ENCODE data around the gene VWDE. TPM values are rescaled to one million over a fixed set of nuclear protein-coding genes. Genes with fewer than 3 reads are reported as not detected.
"Not testable (repeated sequence)": the region's sequence is repeated elsewhere in the genome, so short reads cannot be mapped to it uniquely, and the experiment has no call there.

Gene VWDE
- total RNA-seq, 2 experiments from 2014 or later, result 0.98 to 1.5 TPM

DNA sequence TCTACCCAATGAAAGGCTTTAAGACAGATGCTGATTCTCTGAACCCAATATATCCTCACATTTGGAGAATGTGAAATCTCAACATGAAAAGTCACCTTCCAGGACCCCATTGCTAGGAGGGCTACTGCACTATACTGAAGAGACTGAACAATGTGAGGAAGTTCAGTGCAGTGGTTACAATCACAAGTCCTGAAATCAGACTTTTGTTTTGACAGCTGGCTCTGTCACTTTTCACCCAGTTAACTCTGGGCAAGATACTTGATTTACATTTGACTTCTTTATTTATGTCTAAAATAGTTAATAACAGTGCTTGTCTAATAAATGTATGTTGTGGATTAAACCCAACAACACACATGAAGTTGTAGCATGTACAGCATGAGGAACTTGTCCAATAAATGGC lies 14.8 kb upstream of the VWDE start:
- Mint-ChIP-seq H3K4me3 (no peak overlapping the region), H3K4me1 (no peaks in the 10 kb centered on the region), H3K27ac (no peak overlapping the region), H3K27me3 (no peaks in the 10 kb centered on the region), H3K36me3 (no peaks in the 10 kb centered on the region), H3K9me3 (no peaks in the 10 kb centered on the region)
- no peak for DNase-seq

- Mint-ChIP-seq H3K9me3 (no peaks in the 10 kb centered on the region), H3K27me3 (no peaks in the 10 kb centered on the region), H3K4me3 (no peak overlapping the region), H3K36me3 (no peaks in the 10 kb centered on the region), H3K4me1 (peaks cover 4% of the 10 kb centered on the region), H3K27ac (no peak overlapping the region)
- DNase-seq, result no peak
Measured at GRCh38 chr7:12415072-12415471, 11.4 kb upstream of the VWDE start.

DNA sequence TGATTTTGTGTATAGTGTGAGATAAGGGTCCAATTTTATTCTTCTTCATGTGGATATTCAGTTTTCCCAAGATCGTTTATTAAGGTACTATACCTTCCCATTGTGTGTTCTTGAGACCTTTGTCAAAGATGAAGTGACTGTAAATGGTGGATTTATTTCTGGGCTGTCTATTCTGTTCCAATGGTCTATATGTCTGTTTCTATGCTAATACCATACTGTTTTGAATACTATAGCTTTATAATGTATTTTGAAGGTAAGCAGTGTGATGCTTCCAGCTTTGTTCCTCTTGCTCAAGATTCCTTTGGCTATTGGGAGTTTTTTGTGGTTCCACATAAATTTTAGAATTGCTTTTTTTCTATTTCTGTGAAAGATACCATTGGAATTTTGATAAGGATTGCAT lies 8.7 kb upstream of the VWDE start:
- DNase-seq, result no peak
- no peak overlapping the region for H3K27ac Mint-ChIP-seq
- no peak overlapping the region for H3K4me3 Mint-ChIP-seq
- H3K36me3 Mint-ChIP-seq, result no peaks in the 10 kb centered on the region
- H3K4me1 Mint-ChIP-seq, result peaks cover 4% of the 10 kb centered on the region
- H3K9me3 Mint-ChIP-seq, result peaks cover 1% of the 10 kb centered on the region
- no peaks in the 10 kb centered on the region for H3K27me3 Mint-ChIP-seq

GRCh38 chr7:12410523-12410922 lies 6.9 kb upstream of the VWDE start:
- no peaks in the 10 kb centered on the region for H3K36me3 Mint-ChIP-seq
- no peak overlapping the region for H3K27ac Mint-ChIP-seq
- no peak for DNase-seq
- H3K27me3 Mint-ChIP-seq, result no peaks in the 10 kb centered on the region
- H3K4me1 Mint-ChIP-seq, result peaks cover 4% of the 10 kb centered on the region
- H3K9me3 Mint-ChIP-seq, result peaks cover 2% of the 10 kb centered on the region
- H3K4me3 Mint-ChIP-seq, result no peak overlapping the region

DNA sequence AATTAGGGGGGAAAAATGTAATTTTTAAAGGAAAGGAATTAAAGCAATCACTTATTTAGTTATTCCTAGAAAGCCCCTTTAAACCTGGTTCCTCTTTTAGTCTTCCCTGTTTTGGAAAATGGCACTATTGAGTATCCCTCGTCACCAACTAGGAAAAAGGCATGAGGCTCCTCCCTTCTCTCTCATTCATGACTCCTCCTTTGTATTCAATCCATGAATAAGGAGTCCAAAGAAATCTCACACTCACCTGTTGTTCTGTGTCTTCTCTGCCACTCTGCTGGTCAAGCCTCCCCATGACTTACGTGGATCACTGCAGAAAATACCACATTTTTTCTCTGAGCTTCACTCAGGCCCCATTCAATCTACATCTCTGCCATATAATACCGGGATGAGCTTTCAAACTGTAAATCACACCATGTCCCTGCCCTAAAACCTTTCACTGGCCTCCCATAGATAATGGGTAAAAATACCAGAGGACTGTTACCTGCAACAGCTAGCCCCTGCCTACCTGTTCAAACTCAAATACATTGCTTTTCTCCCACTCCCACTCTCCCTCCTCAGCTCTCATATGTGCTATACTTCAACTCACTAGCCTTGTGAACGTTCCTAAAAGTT lies 5.5 kb upstream of the VWDE start:
- Mint-ChIP-seq H3K27me3 (peaks cover 5% of the 10 kb centered on the region), H3K36me3 (no peaks in the 10 kb centered on the region), H3K4me3 (no peak overlapping the region), H3K9me3 (peaks cover 2% of the 10 kb centered on the region), H3K4me1 (peaks cover 9% of the 10 kb centered on the region), H3K27ac (no peak overlapping the region)
- no peak for DNase-seq

GRCh38 chr7:12407652-12408051 lies 4.0 kb upstream of the VWDE start:
- Mint-ChIP-seq H3K4me1 (peaks cover 16% of the 10 kb centered on the region), H3K27me3 (peaks cover 16% of the 10 kb centered on the region)
- not testable (repeated sequence) for H3K9me3 Mint-ChIP-seq, H3K27ac Mint-ChIP-seq, H3K36me3 Mint-ChIP-seq, DNase-seq, H3K4me3 Mint-ChIP-seq

GRCh38 chr7:12402365-12402725 lies 1.3 kb downstream of the VWDE start:
- no peak for DNase-seq
- peaks cover 12% of the 10 kb centered on the region for H3K9me3 Mint-ChIP-seq
- H3K27me3 Mint-ChIP-seq, result peaks cover 43% of the 10 kb centered on the region
- peaks cover 12% of the 10 kb centered on the region for H3K4me1 Mint-ChIP-seq
- H3K4me3 Mint-ChIP-seq, result no peak overlapping the region
- peaks cover 7% of the 10 kb centered on the region for H3K36me3 Mint-ChIP-seq
- no peak overlapping the region for H3K27ac Mint-ChIP-seq

DNA sequence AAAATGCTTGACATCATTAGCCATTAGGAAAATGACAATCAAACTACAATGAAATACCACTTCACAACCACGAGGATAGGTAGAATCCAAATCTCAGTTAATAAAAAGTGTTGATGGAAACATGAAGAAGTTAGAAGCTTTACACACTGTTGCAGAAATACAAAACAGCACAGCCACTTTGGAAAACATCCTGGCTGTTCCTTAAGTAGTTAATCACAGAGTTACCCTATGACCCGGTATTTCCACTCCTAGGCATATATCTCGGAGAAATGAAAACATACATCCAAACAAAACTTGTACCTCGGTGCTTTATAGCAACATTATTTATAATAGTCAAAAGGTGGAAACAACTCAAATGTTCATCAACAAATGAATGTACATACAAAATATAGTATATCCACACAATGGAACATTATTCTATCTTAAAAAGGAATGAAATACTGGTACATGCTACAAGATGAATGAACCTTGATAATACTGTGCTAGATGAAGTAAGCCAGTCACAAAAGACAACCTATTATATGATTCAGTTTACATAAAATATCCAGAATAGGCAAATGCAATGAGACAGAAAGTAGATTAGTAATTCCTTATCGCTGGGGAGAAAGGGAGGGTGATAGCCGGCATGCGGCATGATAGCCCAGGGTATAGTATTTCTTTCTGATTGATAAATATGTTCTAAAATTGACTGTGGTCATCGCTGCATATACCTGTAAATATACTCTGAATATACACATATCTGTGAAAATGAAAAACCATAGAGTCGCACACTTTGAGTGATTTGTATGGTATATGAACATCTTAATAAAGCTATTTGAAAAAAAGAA lies 1.9 kb downstream of the VWDE start:
- no peak for DNase-seq
- no peak overlapping the region for H3K4me3 Mint-ChIP-seq
- H3K27ac Mint-ChIP-seq, result no peak overlapping the region
- H3K9me3 Mint-ChIP-seq, result peaks cover 15% of the 10 kb centered on the region
- H3K27me3 Mint-ChIP-seq, result peaks cover 43% of the 10 kb centered on the region
- peaks cover 8% of the 10 kb centered on the region for H3K36me3 Mint-ChIP-seq
- peaks cover 12% of the 10 kb centered on the region for H3K4me1 Mint-ChIP-seq

DNA sequence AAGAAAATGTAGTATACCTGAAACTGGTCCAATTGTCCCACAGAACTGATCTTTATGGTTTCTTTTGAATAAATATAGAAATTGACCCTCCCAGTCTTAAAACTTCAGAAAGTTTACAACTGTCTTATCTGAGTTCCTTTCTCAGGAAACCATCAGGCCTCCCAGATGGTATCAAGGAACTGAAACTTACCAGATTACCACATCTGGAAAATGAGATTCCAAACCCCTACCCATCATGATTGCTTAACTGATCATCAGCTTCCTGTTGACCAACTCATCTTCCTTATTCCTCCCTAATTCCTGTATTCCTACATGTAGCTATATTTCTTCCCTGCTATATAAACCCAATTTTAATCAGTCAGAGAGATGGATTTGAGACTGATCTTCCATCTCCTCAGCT lies 5.5 kb downstream of the VWDE start:
- Mint-ChIP-seq H3K9me3 (peaks cover 15% of the 10 kb centered on the region), H3K27me3 (peaks cover 29% of the 10 kb centered on the region), H3K4me3 (no peak overlapping the region), H3K27ac (no peak overlapping the region), H3K4me1 (peaks cover 2% of the 10 kb centered on the region), H3K36me3 (peaks cover 8% of the 10 kb centered on the region)
- no peak for DNase-seq

GRCh38 chr7:12397671-12398070 lies 6.0 kb downstream of the VWDE start:
- no peak overlapping the region for H3K27ac Mint-ChIP-seq
- peaks cover under 1% of the 10 kb centered on the region for H3K4me1 Mint-ChIP-seq
- H3K27me3 Mint-ChIP-seq, result peaks cover 27% of the 10 kb centered on the region
- peaks cover 8% of the 10 kb centered on the region for H3K36me3 Mint-ChIP-seq
- DNase-seq, result no peak
- H3K9me3 Mint-ChIP-seq, result peaks cover 15% of the 10 kb centered on the region
- no peak overlapping the region for H3K4me3 Mint-ChIP-seq

- not testable (repeated sequence) for H3K4me1 Mint-ChIP-seq, H3K27ac Mint-ChIP-seq, DNase-seq, H3K4me3 Mint-ChIP-seq, H3K36me3 Mint-ChIP-seq
- H3K27me3 Mint-ChIP-seq, result peaks cover 21% of the 10 kb centered on the region
- peaks cover 15% of the 10 kb centered on the region for H3K9me3 Mint-ChIP-seq
Measured at GRCh38 chr7:12396670-12397069, 7.0 kb downstream of the VWDE start.

GRCh38 chr7:12391922-12392615 lies 11.6 kb downstream of the VWDE start:
- no peaks in the 10 kb centered on the region for H3K27me3 Mint-ChIP-seq
- peaks cover under 1% of the 10 kb centered on the region for H3K9me3 Mint-ChIP-seq
- DNase-seq, result no peak
- no peak overlapping the region for H3K4me3 Mint-ChIP-seq
- H3K4me1 Mint-ChIP-seq, result no peaks in the 10 kb centered on the region
- H3K36me3 Mint-ChIP-seq, result no peaks in the 10 kb centered on the region
- no peak overlapping the region for H3K27ac Mint-ChIP-seq

DNA sequence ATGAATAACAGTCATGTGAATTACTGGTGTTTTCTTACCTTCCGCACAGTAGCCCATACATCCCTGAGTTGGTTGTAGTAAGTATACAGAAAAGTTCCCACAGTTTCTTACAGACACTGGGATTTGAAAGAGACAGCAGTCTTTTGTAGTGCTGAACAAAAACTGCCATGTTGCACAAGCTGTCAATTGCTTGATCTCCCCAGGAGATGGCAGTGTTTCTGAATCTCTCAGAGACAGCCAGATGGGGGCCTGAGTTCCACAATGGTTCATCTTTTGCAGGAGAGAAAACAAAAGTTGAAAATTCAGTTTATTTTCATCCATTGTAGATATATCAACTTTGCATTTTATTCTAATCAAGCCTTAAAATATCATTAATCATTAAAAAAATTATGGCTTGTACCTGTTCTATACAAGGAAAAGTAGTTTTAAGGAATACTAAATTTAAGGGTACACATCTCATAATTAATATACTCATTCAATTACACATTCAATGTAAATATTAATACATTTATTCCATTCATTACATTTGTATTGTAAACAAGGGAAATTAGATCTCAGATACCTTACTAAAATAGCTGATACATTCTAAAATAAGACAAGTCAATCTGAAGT lies 14.5 kb downstream of the VWDE start:
- Mint-ChIP-seq H3K9me3 (no peaks in the 10 kb centered on the region), H3K27ac (no peak overlapping the region), H3K4me1 (no peaks in the 10 kb centered on the region), H3K4me3 (no peak overlapping the region), H3K36me3 (no peaks in the 10 kb centered on the region), H3K27me3 (no peaks in the 10 kb centered on the region)
- DNase-seq, result peak; percentile 24

- H3K4me3 Mint-ChIP-seq, result no peak overlapping the region
- no peaks in the 10 kb centered on the region for H3K9me3 Mint-ChIP-seq
- H3K27me3 Mint-ChIP-seq, result no peaks in the 10 kb centered on the region
- H3K27ac Mint-ChIP-seq, result no peak overlapping the region
- no peaks in the 10 kb centered on the region for H3K36me3 Mint-ChIP-seq
- no peak for DNase-seq
- H3K4me1 Mint-ChIP-seq, result no peaks in the 10 kb centered on the region
Measured at GRCh38 chr7:12386313-12386740, 17.3 kb downstream of the VWDE start.

DNA sequence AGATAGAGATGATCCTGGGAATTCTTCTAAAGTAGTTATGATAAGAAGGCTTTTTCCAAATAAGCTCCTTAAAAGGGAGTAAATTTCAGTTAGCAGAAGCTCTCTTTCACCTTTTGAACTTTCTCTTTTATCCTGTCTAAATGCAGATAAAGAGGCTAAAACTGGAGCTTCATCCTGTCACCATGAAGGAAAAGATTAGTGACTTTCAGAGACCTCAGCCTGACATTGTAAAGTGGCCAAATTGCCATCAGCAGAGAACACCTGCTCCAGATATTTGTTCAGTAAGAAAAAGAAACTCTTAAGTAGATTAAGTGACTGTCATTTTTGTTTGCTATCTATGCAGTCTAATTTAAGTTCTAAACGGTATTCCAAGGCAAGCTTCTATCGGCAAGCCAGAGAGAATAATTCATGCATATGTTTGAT lies 18.3 kb downstream of the VWDE start:
- Mint-ChIP-seq H3K4me3 (no peak overlapping the region), H3K36me3 (no peaks in the 10 kb centered on the region), H3K27me3 (no peaks in the 10 kb centered on the region), H3K27ac (no peak overlapping the region), H3K4me1 (no peaks in the 10 kb centered on the region), H3K9me3 (no peaks in the 10 kb centered on the region)
- no peak for DNase-seq

Data from activated naive CD8-positive, alpha-beta T cell treated with anti-CD3 and anti-CD28 coated beads for 36 hours (primary cell).